ENCODE data around the gene DCT. TPM values are rescaled to one million over a fixed set of nuclear protein-coding genes. Genes with fewer than 3 reads are reported as not detected.

The DCT gene
- total and polyA plus RNA-seq, 2 of the 4 experiments (the other 2 are of a cell fraction), result not detected

DNA sequence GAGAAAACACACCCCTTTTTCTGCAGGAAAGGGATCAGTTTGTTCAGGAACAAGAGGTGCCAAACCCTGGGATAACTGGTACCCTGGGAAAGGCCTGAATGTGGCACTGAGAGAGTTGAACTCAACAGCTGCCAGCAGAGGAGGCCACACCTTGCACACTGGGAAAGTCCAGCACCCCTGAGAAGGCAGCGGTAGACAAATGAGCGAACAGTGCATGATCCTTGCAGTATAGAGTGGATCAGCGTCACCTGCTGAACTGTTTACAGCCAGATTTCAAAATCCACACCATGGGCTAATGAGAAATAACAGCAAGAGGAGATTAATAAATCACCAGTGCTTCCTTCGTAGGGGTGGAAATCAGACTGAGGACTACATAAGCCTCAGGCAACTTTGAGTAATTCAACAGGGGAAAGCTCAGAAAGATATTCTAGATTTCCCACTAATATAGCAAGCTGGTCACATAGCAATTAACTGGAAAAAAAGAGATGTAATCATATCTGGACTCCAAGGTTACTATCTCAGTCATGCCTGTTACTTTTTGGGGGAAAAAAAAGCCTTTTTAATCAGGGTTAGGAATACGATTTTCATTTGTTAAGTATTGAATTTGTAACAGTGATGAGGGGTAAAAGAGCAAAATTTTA lies 52.0 kb downstream of the DCT start:
- no peak for DNase-seq
- H4K91ac ChIP-seq (ENCODE audit: insufficient read depth, low read depth, low read length), result no peak overlapping the region
- dilution Hi-C loops (cut with HindIII; ENCODE audit: low sequenced_read_pairs, unreplicated experiment) (no loop called here), intact Hi-C loops (cut with micrococcal nuclease) (no loop called here), in situ Hi-C loops (cut with MboI; ENCODE audit: low sequenced_read_pairs) (no loop called here)
- ATAC-seq (ENCODE audit: low read depth), result no peak
- H3K9ac ChIP-seq (ENCODE audit: low read depth, low read length), result no peak overlapping the region
- no peaks in the 10 kb centered on the region for H3K4me1 ChIP-seq (ENCODE audit: control insufficient read depth, insufficient read depth, low read length)
- BruUV-seq (replicated peaks), result no TSS peak
- ChIA-PET CTCF (interaction anchor here (0.6 kb wide), 1 partner anchor 211 kb away, joined by 3 read pairs; no protein-coding TSS in a partner anchor), POLR2A (ENCODE audit: unreplicated experiment) (no interaction called here)
- no peak overlapping the region for H3K14ac ChIP-seq (replicated peaks; ENCODE audit: low read depth, low read length)
- WGBS, 2 experiments (ENCODE audit: extremely low coverage in 2 of 2, insufficient read length in 1 of 2), result no CpG with 5 or more reads among the region's 5 CpGs
- no peak overlapping the region for H2BK120ac ChIP-seq (ENCODE audit: low read depth, low read length)
- H2AFZ ChIP-seq (replicated peaks; ENCODE audit: low read length, poor library complexity), result no peak overlapping the region
- no peak overlapping the region for H2AK5ac ChIP-seq (ENCODE audit: low read depth, low read length)
- no peaks in the 10 kb centered on the region; the same call in 1 of the 2 replicates for H3K9me1 ChIP-seq (ENCODE audit: insufficient read depth, low read length)
- H3K4ac ChIP-seq (ENCODE audit: low read depth, low read length), result no peak overlapping the region
- H3K27ac ChIP-seq (ENCODE audit: insufficient read depth, low read length), result no peak overlapping the region
- H3K18ac ChIP-seq (ENCODE audit: low read depth, low read length), result no peak overlapping the region
- no peaks in the 10 kb centered on the region for H3K79me1 ChIP-seq (ENCODE audit: low read depth in 1 of 2, low read length in 2 of 2)
- no peak overlapping the region for H3K4me3 ChIP-seq (ENCODE audit: insufficient read depth, low read depth, low read length)
- H4K5ac ChIP-seq (ENCODE audit: low read depth, low read length), result no peak overlapping the region
- no peak overlapping the region for H3K56ac ChIP-seq (ENCODE audit: extremely low read depth, insufficient read depth, low read length)
- H3K23ac ChIP-seq (ENCODE audit: low read depth, low read length), result no peak overlapping the region
- no peaks in the 10 kb centered on the region; the same call in 1 of the 2 replicates for H3K9me3 ChIP-seq (ENCODE audit: control insufficient read depth, insufficient read depth, low read length)
- no peak overlapping the region for H2BK15ac ChIP-seq (ENCODE audit: low read depth, low read length)
- no peak overlapping the region for H3K4me2 ChIP-seq (ENCODE audit: low read depth, low read length)
- H4K8ac ChIP-seq (ENCODE audit: low read depth in 2 of 2, low read length in 2 of 2), result no peak overlapping the region
- no peaks in the 10 kb centered on the region for H3K36me3 ChIP-seq (ENCODE audit: control insufficient read depth, insufficient read depth, low read length)
- H4K20me1 ChIP-seq (ENCODE audit: insufficient read depth, low read length), result no peaks in the 10 kb centered on the region
- no peak overlapping the region for H2AK9ac ChIP-seq (replicated peaks; ENCODE audit: low read depth, low read length, poor library complexity)
- H3K27me3 ChIP-seq (ENCODE audit: control insufficient read depth, insufficient read depth, low read length), result peaks cover 2% of the 10 kb centered on the region
- TF ChIP-seq RCOR1 (IDR thresholded peaks at IDR 0.05; ENCODE audit: insufficient replicate concordance, low read length) (no peak), RFX5 (IDR thresholded peaks at IDR 0.05; ENCODE audit: low read depth, low read length) (no peak), MXI1 (IDR thresholded peaks at IDR 0.05; ENCODE audit: borderline replicate concordance, low read depth, low read length) (no peak), NFE2L2 (IDR thresholded peaks at IDR 0.05; ENCODE audit: low read depth, low read length) (no peak), RAD21 (IDR thresholded peaks at IDR 0.05; ENCODE audit: low read length) (no peak), FOS (IDR thresholded peaks at IDR 0.05; ENCODE audit: low read depth, low read length) (no peak), POLR2A (IDR thresholded peaks at IDR 0.05; ENCODE audit: low read depth, low read length) (no peak), BHLHE40 (IDR thresholded peaks at IDR 0.05; ENCODE audit: low read depth, low read length) (no peak), CEBPB (IDR thresholded peaks at IDR 0.05; ENCODE audit: low read depth, low read length) (no peak), MAFK (IDR thresholded peaks at IDR 0.05; ENCODE audit: low read depth, low read length) (no peak), SMC3 (IDR thresholded peaks at IDR 0.05; ENCODE audit: low read depth, low read length) (no peak), MAZ (IDR thresholded peaks at IDR 0.05; ENCODE audit: borderline replicate concordance, low read depth, low read length) (no peak), CHD1 (IDR thresholded peaks at IDR 0.05; ENCODE audit: low read depth, low read length) (no peak)
- TF ChIP-seq, protein P1, sequence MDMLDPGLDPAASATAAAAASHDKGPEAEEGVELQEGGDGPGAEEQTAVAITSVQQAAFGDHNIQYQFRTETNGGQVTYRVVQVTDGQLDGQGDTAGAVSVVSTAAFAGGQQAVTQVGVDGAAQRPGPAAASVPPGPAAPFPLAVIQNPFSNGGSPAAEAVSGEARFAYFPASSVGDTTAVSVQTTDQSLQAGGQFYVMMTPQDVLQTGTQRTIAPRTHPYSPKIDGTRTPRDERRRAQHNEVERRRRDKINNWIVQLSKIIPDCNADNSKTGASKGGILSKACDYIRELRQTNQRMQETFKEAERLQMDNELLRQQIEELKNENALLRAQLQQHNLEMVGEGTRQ (IDR thresholded peaks at IDR 0.05; ENCODE audit: low read depth, low read length), result no peak
- TF ChIP-seq, protein P2, sequence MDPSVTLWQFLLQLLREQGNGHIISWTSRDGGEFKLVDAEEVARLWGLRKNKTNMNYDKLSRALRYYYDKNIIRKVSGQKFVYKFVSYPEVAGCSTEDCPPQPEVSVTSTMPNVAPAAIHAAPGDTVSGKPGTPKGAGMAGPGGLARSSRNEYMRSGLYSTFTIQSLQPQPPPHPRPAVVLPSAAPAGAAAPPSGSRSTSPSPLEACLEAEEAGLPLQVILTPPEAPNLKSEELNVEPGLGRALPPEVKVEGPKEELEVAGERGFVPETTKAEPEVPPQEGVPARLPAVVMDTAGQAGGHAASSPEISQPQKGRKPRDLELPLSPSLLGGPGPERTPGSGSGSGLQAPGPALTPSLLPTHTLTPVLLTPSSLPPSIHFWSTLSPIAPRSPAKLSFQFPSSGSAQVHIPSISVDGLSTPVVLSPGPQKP (IDR thresholded peaks at IDR 0.05; ENCODE audit: borderline replicate concordance, low read depth, low read length), result no peak
- TF ChIP-seq, protein P3, sequence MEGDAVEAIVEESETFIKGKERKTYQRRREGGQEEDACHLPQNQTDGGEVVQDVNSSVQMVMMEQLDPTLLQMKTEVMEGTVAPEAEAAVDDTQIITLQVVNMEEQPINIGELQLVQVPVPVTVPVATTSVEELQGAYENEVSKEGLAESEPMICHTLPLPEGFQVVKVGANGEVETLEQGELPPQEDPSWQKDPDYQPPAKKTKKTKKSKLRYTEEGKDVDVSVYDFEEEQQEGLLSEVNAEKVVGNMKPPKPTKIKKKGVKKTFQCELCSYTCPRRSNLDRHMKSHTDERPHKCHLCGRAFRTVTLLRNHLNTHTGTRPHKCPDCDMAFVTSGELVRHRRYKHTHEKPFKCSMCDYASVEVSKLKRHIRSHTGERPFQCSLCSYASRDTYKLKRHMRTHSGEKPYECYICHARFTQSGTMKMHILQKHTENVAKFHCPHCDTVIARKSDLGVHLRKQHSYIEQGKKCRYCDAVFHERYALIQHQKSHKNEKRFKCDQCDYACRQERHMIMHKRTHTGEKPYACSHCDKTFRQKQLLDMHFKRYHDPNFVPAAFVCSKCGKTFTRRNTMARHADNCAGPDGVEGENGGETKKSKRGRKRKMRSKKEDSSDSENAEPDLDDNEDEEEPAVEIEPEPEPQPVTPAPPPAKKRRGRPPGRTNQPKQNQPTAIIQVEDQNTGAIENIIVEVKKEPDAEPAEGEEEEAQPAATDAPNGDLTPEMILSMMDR (conservative IDR thresholded peaks at IDR 0.05; ENCODE audit: low read depth, low read length), result no peak
- no peak overlapping the region for H2BK5ac ChIP-seq (ENCODE audit: low read depth, low read length, poor library complexity, severe bottlenecking)
- no peak overlapping the region for H2BK20ac ChIP-seq (ENCODE audit: low read depth, low read length)

Measured in IMR-90 (cell line).